LoVo (cell line): ENCODE data around the gene CCHCR1.

ENCODE experiments used
- DNase-seq: peaks from one replicate; pipeline ENCODE4 v3.0.0-alpha.2; 2016; ENCODE audit warnings: low spot score

CCHCR1 gene

DNA sequence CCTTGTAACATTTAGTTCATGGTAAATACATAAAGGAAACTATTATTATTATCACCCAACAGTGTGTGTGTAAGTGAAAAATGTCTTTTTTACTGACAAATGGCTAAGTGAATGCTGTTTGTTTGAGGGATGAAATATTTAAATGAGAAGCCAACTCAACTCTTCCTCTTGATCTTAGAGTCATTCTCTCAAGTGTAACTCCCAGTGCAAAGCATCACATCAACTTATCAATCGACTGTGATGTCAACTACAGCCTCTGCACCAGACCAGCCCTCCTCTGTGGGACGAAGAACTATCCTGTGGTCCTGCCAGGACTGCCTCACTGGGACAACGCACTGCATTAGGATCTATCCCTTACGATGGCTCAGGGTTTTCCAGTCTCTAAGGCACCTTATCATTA is 50.5 kb downstream of the CCHCR1 start:
- DNase-seq, result no peak

- DNase-seq, result no peak
Observed at GRCh38 chr6:31103136-31103535, 54.5 kb downstream of the CCHCR1 start.

GRCh38 chr6:31098449-31098938 is 59.1 kb downstream of the CCHCR1 start:
- no peak for DNase-seq

DNA sequence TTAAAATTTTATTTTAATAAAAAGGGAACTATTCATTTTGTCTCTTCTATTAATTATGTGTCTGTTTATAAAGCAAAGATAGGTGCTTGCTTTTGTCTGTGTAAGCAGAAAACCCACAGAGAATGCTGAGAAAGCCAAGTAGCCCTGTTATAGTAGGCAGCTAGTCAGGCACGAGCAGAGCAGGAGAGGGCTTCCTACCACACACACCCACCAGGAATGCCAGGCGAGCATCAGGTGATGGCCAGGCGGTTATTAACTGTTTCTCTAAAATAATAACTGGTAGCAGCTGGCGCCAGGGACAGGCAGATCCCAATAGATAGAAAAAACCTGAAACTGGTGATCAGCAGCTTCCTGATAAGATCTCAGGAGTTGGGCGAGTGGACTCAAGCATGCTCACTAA is 60.9 kb downstream of the CCHCR1 start:
- no peak for DNase-seq

GRCh38 chr6:31096215-31096614 is 61.4 kb downstream of the CCHCR1 start:
- no peak for DNase-seq

GRCh38 chr6:31094389-31094881 is 63.2 kb downstream of the CCHCR1 start:
- DNase-seq, result peak; percentile 20

DNA sequence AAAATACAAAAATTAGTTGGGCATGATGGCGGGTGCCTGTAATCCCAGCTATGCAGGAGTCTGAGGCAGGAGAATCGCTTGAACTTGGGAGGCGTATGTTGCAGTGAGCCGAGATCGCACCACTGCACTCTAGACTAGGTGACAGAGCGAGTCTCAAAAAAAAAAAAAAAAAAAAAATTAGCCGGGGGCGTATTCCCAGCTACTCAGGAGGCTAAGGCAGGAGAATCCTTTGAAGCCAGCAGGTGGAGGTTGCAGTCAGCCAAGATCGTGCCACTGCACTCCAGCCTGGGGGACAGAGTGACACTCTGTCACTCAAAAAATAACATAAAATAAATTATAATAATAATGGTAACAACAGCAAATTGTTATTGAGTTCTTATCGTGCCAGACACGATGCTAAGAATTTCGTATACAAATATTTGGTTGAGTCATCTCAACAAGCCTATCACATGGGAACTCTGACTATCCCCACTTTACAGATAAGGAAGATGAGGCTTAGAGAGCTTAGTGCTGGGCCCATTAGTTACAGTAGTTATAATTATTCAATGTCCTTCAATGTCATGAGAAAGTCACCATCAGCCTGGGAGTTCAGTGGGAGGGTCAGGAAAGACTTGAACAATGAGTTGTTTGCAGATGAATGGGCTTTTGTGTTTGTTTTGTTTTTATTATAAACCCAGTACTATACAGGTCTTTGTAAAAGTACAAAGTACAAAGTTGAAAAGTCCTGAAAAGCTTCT is 64.7 kb downstream of the CCHCR1 start:
- peak; percentile 58 for DNase-seq
